B cell (primary cell): ENCODE data around the gene UNC13C.

Experiments used
- EZH2 ChIP-seq: IDR thresholded peaks from 2 replicates; pipeline ENCODE4 v1.6.1; 2012; ENCODE audit warnings: borderline replicate concordance, low read depth, mild to moderate bottlenecking, moderate library complexity, low read length; ENCODE audit not compliant: insufficient read depth, poor library complexity, severe bottlenecking
- TF ChIP-seq, protein P1 (sequence below): fragments of 200-600 bp; IDR thresholded peaks from one replicate; pipeline ENCODE4 v1.8.0; 2022; ENCODE audit warnings: antibody characterized with exemption, mild to moderate bottlenecking

DNA sequence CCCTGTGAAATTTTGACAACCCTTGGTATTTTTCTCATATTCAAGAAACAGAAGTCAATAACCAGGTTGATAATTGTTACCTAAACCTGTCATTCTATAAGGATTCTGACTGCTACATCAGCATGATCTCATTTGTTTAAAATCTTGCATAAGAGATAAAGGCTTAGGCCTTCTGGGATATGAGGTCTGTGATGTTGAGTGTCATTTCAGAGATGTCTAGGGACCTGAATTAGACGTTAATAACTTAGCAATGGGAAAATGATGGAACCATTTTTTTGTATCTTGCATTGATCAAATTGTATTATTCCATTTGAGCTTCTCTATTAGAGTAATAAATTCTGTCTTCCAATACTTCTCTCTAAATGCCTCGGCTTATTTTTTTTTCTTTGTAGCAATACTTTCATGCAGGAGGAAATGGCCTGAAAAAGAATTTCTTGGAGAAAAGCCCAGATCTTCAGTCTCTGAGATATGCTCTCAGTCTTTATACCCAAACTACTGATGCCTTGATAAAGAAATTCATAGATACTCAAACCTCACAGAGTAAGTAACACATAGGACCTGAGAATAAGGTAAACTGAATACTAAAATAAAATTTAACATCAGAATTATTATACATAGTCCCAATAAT lies 589.3 kb downstream of the UNC13C start:
- TF ChIP-seq, protein P1, sequence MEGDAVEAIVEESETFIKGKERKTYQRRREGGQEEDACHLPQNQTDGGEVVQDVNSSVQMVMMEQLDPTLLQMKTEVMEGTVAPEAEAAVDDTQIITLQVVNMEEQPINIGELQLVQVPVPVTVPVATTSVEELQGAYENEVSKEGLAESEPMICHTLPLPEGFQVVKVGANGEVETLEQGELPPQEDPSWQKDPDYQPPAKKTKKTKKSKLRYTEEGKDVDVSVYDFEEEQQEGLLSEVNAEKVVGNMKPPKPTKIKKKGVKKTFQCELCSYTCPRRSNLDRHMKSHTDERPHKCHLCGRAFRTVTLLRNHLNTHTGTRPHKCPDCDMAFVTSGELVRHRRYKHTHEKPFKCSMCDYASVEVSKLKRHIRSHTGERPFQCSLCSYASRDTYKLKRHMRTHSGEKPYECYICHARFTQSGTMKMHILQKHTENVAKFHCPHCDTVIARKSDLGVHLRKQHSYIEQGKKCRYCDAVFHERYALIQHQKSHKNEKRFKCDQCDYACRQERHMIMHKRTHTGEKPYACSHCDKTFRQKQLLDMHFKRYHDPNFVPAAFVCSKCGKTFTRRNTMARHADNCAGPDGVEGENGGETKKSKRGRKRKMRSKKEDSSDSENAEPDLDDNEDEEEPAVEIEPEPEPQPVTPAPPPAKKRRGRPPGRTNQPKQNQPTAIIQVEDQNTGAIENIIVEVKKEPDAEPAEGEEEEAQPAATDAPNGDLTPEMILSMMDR: no peak
- TF ChIP-seq EZH2: no peak
